Keratinocyte (primary cell): ENCODE measurements around the gene PLAAT3. TPM values are rescaled to one million over a fixed set of nuclear protein-coding genes. Genes with fewer than 3 reads are reported as not detected.
"Not testable (repeated sequence)": the region's sequence is repeated elsewhere in the genome, so short reads cannot be mapped to it uniquely, and the experiment has no call there.

Source experiments
- DNase-seq: peaks from one replicate; pipeline ENCODE4 v3.0.0-alpha.2; 2011; ENCODE audit warnings: low read depth, missing footprints, low spot score
- FAIRE-seq: peaks from 2 replicates; lab custom pipeline; 2011; peaks lifted over from hg19 to GRCh38; lab: Jason Lieb, UNC
- H2AFZ ChIP-seq: 2 replicates; pipeline ENCODE4 v1.6.0; 2012; ENCODE audit warnings: low read length, control low read depth, inconsistent platforms; ENCODE audit not compliant: control insufficient read depth
- H3K27ac ChIP-seq: 2 replicates; pipeline ENCODE4 v1.5.1; 2011; ENCODE audit warnings: low read length; ENCODE audit not compliant: control insufficient read depth, insufficient read depth
- H3K27me3 ChIP-seq: 3 replicates; pipeline ENCODE4 v1.6.0; 2011; ENCODE audit warnings: low read length; ENCODE audit not compliant: control insufficient read depth, insufficient read depth; ENCODE audit errors: extremely low read depth
- H3K36me3 ChIP-seq, 2 experiments: 2 replicates in 1 of 2; 3 replicates in 1 of 2; pipeline ENCODE4 v1.5.1; 2011; ENCODE audit warnings: low read length in 2 of 2, mild to moderate bottlenecking in 1 of 2; ENCODE audit not compliant: control insufficient read depth in 2 of 2, insufficient read depth in 2 of 2; ENCODE audit errors: extremely low read depth in 1 of 2
- H3K4me1 ChIP-seq: 3 replicates; pipeline ENCODE4 v1.5.1; 2011; ENCODE audit warnings: low read length; ENCODE audit not compliant: control insufficient read depth, insufficient read depth; ENCODE audit errors: extremely low read depth
- H3K4me2 ChIP-seq: 3 replicates; pipeline ENCODE4 v1.6.0; 2011; ENCODE audit warnings: low read depth, low read length; ENCODE audit not compliant: control insufficient read depth, insufficient read depth; ENCODE audit errors: extremely low read depth
- H3K4me3 ChIP-seq, 3 experiments: fragments of 200-600 bp in 1 of 3; sonication (generic) in 1 of 3; 2 replicates in 2 of 3; 3 replicates in 1 of 3; pipeline ENCODE4 v1.5.1; 2011 to 2016; ENCODE audit warnings: low read length in 3 of 3, mild to moderate bottlenecking in 3 of 3, control low read depth in 2 of 3, inconsistent platforms in 1 of 3, low read depth in 1 of 3, mixed read lengths in 1 of 3, mixed run types in 1 of 3, moderate library complexity in 1 of 3; ENCODE audit not compliant: control insufficient read depth in 2 of 3, insufficient read depth in 2 of 3; ENCODE audit errors: extremely low read depth in 1 of 3
- H3K79me2 ChIP-seq: 2 replicates; pipeline ENCODE4 v1.6.0; 2012; ENCODE audit warnings: low read length; ENCODE audit not compliant: control insufficient read depth, insufficient read depth
- H3K9ac ChIP-seq: 3 replicates; pipeline ENCODE4 v1.6.0; 2011; ENCODE audit warnings: low read length; ENCODE audit not compliant: control insufficient read depth, insufficient read depth; ENCODE audit errors: extremely low read depth
- H3K9me1 ChIP-seq: 3 replicates; pipeline ENCODE4 v1.6.0; 2011; ENCODE audit warnings: low read length; ENCODE audit not compliant: control insufficient read depth, insufficient read depth; ENCODE audit errors: extremely low read depth
- H3K9me3 ChIP-seq: 2 replicates; pipeline ENCODE4 v1.5.1; 2012; ENCODE audit warnings: low read depth, low read length; ENCODE audit not compliant: control insufficient read depth
- H4K20me1 ChIP-seq: 3 replicates; pipeline ENCODE4 v1.6.0; 2011; ENCODE audit warnings: low read length; ENCODE audit not compliant: control insufficient read depth, insufficient read depth; ENCODE audit errors: extremely low read depth
- CTCF ChIP-seq, 3 experiments: IDR thresholded peaks in 1 of 3; conservative IDR thresholded peaks in 1 of 3; optimal IDR thresholded peaks in 1 of 3; 2 replicates in 2 of 3; 3 replicates in 1 of 3; pipeline versions ENCODE3 to v1.5.1; 2011; ENCODE audit warnings: low read length in 3 of 3, mild to moderate bottlenecking in 3 of 3, moderate library complexity in 2 of 3, control low read depth in 1 of 3, inconsistent platforms in 1 of 3; ENCODE audit not compliant: insufficient read depth in 2 of 3; ENCODE audit errors: extremely low read depth in 1 of 3
- EZH2 ChIP-seq: IDR thresholded peaks from one replicate; pipeline ENCODE4 v1.6.1; 2012; ENCODE audit warnings: inconsistent platforms, mild to moderate bottlenecking, low read length, moderate library complexity
- dilution Hi-C: fragments of 300-500 bp; cut with MboI; formaldehyde crosslinking; loops from one replicate; pipeline ENCODE4 v1.7.0; 2020; ENCODE audit warnings: low sequenced_read_pairs; ENCODE audit not compliant: extremely low pct_ligation_motif_present
- polyA plus RNA-seq, 5 experiments: library from polyadenylated mRNA; depleted of rRNA in 3 of 5; stranded (reverse) in 3 of 5; stranded (forward) in 1 of 5; unstranded in 1 of 5; fragments of >200 nt; gene quantifications; 1 replicate in 1 of 5; 2 replicates in 3 of 5; 3 replicates in 1 of 5; pipeline versions ENCODE4 v1.2.1 to v1.2.3, GENCODE V29; 2011 to 2012; ENCODE audit warnings: missing spikeins in 2 of 5, low read depth in 1 of 5, low replicate concordance in 1 of 5

The PLAAT3 gene
- polyA plus RNA-seq, 1 donor (not counting 4 experiments of a cell fraction or from before 2014, with no cell fraction given) = 0.20 TPM

GRCh38 chr11:63528729-63529278 lies 85.4 kb downstream of the PLAAT3 start:
- H4K20me1 ChIP-seq, H3K36me3 ChIP-seq, H3K27me3 ChIP-seq, H3K9me1 ChIP-seq, H3K4me2 ChIP-seq, H3K4me3 ChIP-seq, dilution Hi-C loops, H3K9me3 ChIP-seq, DNase-seq, FAIRE-seq, H3K79me2 ChIP-seq, H3K9ac ChIP-seq, H2AFZ ChIP-seq: not testable (repeated sequence)
- Histone ChIP-seq H3K27ac (peak overlapping the region; percentile 46), H3K4me1 (peaks cover 19% of the 10 kb centered on the region)

GRCh38 chr11:63528156-63528555 lies 86.1 kb downstream of the PLAAT3 start:
- H3K27me3 ChIP-seq, H3K9me3 ChIP-seq, H3K9ac ChIP-seq, H3K36me3 ChIP-seq, H3K4me2 ChIP-seq, H3K27ac ChIP-seq, FAIRE-seq, H3K79me2 ChIP-seq, H2AFZ ChIP-seq, DNase-seq, H3K9me1 ChIP-seq, dilution Hi-C loops, H3K4me3 ChIP-seq, H4K20me1 ChIP-seq: not testable (repeated sequence)
- H3K4me1 ChIP-seq = peaks cover 19% of the 10 kb centered on the region

- Histone ChIP-seq H3K9me1 (no peaks in the 10 kb centered on the region), H3K9ac (no peak overlapping the region), H3K27me3 (no peaks in the 10 kb centered on the region), H3K9me3 (no peaks in the 10 kb centered on the region), H3K79me2 (no peaks in the 10 kb centered on the region), H3K4me3 (no peak overlapping the region), H4K20me1 (no peaks in the 10 kb centered on the region), H3K27ac (no peak overlapping the region), H3K36me3 (no peaks in the 10 kb centered on the region), H3K4me2 (no peak overlapping the region), H3K4me1 (peaks cover 19% of the 10 kb centered on the region), H2AFZ (no peak overlapping the region)
- dilution Hi-C loops = no loop called here
- TF ChIP-seq EZH2 = no peak
- TF ChIP-seq CTCF (optimal IDR thresholded peaks at IDR 0.05 in 1 of 3, IDR thresholded peaks at IDR 0.05 in 1 of 3, conservative IDR thresholded peaks at IDR 0.05 in 1 of 3; ENCODE audit: extremely low read depth in 1 of 3, insufficient read depth in 2 of 3, low read length in 3 of 3) = no peak
- FAIRE-seq = no peak
- no peak for DNase-seq
Measured at GRCh38 chr11:63527667-63528066, 86.6 kb downstream of the PLAAT3 start.

Other genes starting within 250 kb of the PLAAT3 start
- gene SLC22A9, start 244.6 kb downstream of the PLAAT3 start, polyA plus RNA-seq = not detected in 3 replicates
- not detected in 3 replicates for gene PLAAT5, start 123.3 kb downstream of the PLAAT3 start, polyA plus RNA-seq
- not detected in 3 replicates for gene LGALS12, start 108.3 kb downstream of the PLAAT3 start, polyA plus RNA-seq
- gene PLAAT4, start 77.6 kb downstream of the PLAAT3 start, polyA plus RNA-seq = 1.3 to 2.0 TPM (median 1.9 TPM) in 3 replicates
- gene PLAAT2, start 51.1 kb downstream of the PLAAT3 start, polyA plus RNA-seq = 0.29 to 1.4 TPM (median 0.46 TPM) in 3 replicates
- 24.8 to 47.4 TPM (median 36.5 TPM) in 3 replicates for gene ATL3, start 56.9 kb upstream of the PLAAT3 start, polyA plus RNA-seq
- gene RTN3, start 67.1 kb upstream of the PLAAT3 start, polyA plus RNA-seq = 29.3 to 53.2 TPM (median 50.8 TPM) in 3 replicates
- gene ZFTA, start 154.3 kb upstream of the PLAAT3 start, polyA plus RNA-seq = 2.9 to 4.6 TPM (median 3.3 TPM) in 3 replicates
- 7.8 to 9.8 TPM (median 8.1 TPM) in 3 replicates for gene SPINDOC, start 199.0 kb upstream of the PLAAT3 start, polyA plus RNA-seq
- gene MARK2, start 224.7 kb upstream of the PLAAT3 start, polyA plus RNA-seq = 18.6 to 35.2 TPM (median 20.8 TPM) in 3 replicates